Mesendoderm (in vitro differentiated cells): Measurements from ENCODE around the gene LYL1. TPM values are rescaled to one million over a fixed set of nuclear protein-coding genes. Genes with fewer than 3 reads are reported as not detected.
A peak's percentile ranks its signal among the peaks of the same experiment; 100 is the strongest.

Experiments used
- DNase-seq: peaks from one replicate; pipeline ENCODE4 v3.0.0; 2013
- H2AK5ac ChIP-seq: 2 replicates; pipeline ENCODE4 v1.6.1; 2013; ENCODE audit warnings: low read length, inconsistent platforms
- H2BK120ac ChIP-seq: 2 replicates; pipeline ENCODE4 v1.6.1; 2013; ENCODE audit warnings: low read depth, mild to moderate bottlenecking, low read length, moderate library complexity, mixed read lengths
- H2BK15ac ChIP-seq: replicated peaks from 2 replicates; pipeline ENCODE4 v1.6.1; 2013; ENCODE audit warnings: low read depth, mild to moderate bottlenecking, moderate library complexity
- H2BK5ac ChIP-seq: 2 replicates; pipeline ENCODE4 v1.6.1; 2013; ENCODE audit warnings: low read length, inconsistent platforms
- H3K18ac ChIP-seq: 2 replicates; pipeline ENCODE4 v1.6.1; 2013; ENCODE audit warnings: mild to moderate bottlenecking, low read length, mixed read lengths
- H3K23ac ChIP-seq: one replicate; pipeline ENCODE4 v1.6.1; 2013; ENCODE audit warnings: low read length
- H3K27ac ChIP-seq: 2 replicates; pipeline ENCODE4 v1.5.1; 2013; ENCODE audit warnings: low read depth, mild to moderate bottlenecking, inconsistent platforms, low read length, moderate library complexity
- H3K27me3 ChIP-seq: 2 replicates; pipeline ENCODE4 v1.6.1; 2013; ENCODE audit warnings: low read length, control low read depth, mild to moderate bottlenecking, inconsistent platforms; ENCODE audit not compliant: insufficient read depth, poor library complexity
- H3K36me3 ChIP-seq: 2 replicates; pipeline ENCODE4 v1.6.1; 2013; ENCODE audit warnings: low read length, inconsistent platforms; ENCODE audit not compliant: control insufficient read depth, insufficient read depth
- H3K4ac ChIP-seq: one replicate; pipeline ENCODE4 v1.6.1; 2013; ENCODE audit warnings: low read depth, mild to moderate bottlenecking, low read length, moderate library complexity
- H3K4me1 ChIP-seq: 2 replicates; pipeline ENCODE4 v1.6.1; 2013; ENCODE audit warnings: low read depth, low read length, inconsistent platforms; ENCODE audit not compliant: control insufficient read depth
- H3K4me2 ChIP-seq: 2 replicates; pipeline ENCODE4 v1.6.1; 2013; ENCODE audit warnings: low read length
- H3K4me3 ChIP-seq: 2 replicates; pipeline ENCODE4 v1.5.1; 2013; ENCODE audit warnings: mild to moderate bottlenecking, low read length
- H3K56ac ChIP-seq: one replicate; pipeline ENCODE4 v1.6.1; 2013; ENCODE audit warnings: low read length
- H3K79me1 ChIP-seq: 2 replicates; pipeline ENCODE4 v1.6.1; 2013; ENCODE audit warnings: low read length, inconsistent platforms
- H3K79me2 ChIP-seq: 2 replicates; pipeline ENCODE4 v1.6.1; 2013; ENCODE audit warnings: mild to moderate bottlenecking, low read length; ENCODE audit not compliant: control insufficient read depth, insufficient read depth
- H3K9ac ChIP-seq: 2 replicates; pipeline ENCODE4 v1.6.1; 2013; ENCODE audit warnings: low read length, inconsistent platforms
- H4K5ac ChIP-seq: one replicate; pipeline ENCODE4 v1.6.1; 2013; ENCODE audit warnings: low read length
- H4K8ac ChIP-seq: one replicate; pipeline ENCODE4 v1.6.1; 2013; ENCODE audit warnings: low read depth, mild to moderate bottlenecking, control low read depth, low read length, moderate library complexity
- WGBS: extraction: QIAGEN DNeasy Blood & Tissue Kit; methylation state at CpG from one replicate; pipeline ENCODE4 v1.1.7; 2013; ENCODE audit warnings: low lambda C conversion rate, missing lambda C conversion rate; ENCODE audit not compliant: insufficient coverage; ENCODE audit errors: extremely low coverage; 5-methylcytosine and 5-hydroxymethylcytosine counted together
- polyA plus RNA-seq, 2 experiments: library from polyadenylated mRNA; stranded (reverse); fragments of 200-250 nt; gene quantifications; one replicate each; pipeline ENCODE4 v1.2.3, GENCODE V29; 2013

LYL1 gene
- 0.48 TPM for polyA plus RNA-seq (2013, experiment 1 of 2)
- polyA plus RNA-seq (2013, experiment 2 of 2): 0.62 TPM

DNA sequence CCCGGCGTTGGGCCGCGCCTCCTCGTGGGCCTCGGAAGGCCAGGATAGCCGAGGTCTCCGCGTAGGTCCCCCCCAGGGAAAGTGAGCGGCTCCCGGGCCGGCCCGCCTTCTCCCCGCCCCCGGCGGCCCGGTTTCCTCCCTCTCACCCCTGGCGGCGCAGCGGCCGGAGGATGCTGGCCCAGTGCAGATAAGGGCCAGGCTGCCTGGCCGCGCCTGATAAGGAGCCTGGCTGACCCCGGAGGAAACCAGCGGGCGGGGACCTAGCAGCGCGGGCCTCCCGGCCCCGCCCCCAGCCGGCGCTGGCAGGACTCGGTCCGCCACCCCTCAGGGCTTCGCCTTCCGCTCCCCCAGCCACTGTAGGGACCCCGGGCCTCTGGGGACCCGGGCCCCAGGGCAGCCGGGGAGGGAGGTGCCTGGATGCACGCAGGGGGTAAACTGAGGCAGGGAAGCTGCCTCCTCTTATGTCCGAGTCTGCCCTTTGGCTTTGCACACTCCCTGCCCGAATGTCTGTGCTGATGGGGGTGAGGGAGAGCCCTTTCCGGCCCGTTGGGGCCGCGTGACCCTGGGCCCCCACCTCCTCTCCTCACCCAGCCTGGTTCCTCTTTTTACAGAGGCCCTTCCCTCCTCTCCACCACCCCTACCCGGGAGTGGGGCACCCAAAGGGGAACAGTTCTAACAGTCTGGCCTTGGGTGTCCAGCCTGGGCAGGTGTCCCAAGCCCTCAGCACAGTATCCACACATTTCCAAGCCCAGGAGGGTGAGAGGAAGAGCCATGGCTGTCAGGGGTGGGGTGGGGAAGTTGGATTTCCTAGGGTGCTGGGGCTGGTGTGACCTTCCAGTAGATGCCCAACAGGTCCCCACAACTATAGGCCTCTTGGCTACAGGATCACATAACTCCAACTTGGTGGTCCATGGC lies at the start of gene LYL1:
LYL1 (minus strand) TSS at position 193 of the 915 bp plus-strand sequence. CDS start 1,687 bp downstream, outside the sequence.
- peaks cover 4% of the 10 kb centered on the region for H3K4me1 ChIP-seq
- H3K4me3 ChIP-seq: no peak within 1 kb of the TSS
- H3K79me2 ChIP-seq: no peaks in the 10 kb centered on the region
- no CpG with 5 or more reads among the region's 47 CpGs for WGBS
- H2BK5ac ChIP-seq: peak within 1 kb of the TSS; percentile 76
- H4K5ac ChIP-seq: no peak within 1 kb of the TSS
- H4K8ac ChIP-seq: no peak within 1 kb of the TSS
- H2BK15ac ChIP-seq: no peak within 1 kb of the TSS
- H3K9ac ChIP-seq: peak within 1 kb of the TSS; percentile 71
- H3K27me3 ChIP-seq: peaks cover 13% of the 10 kb centered on the region
- peak; percentile 89 for DNase-seq
- no peak within 1 kb of the TSS for H2BK120ac ChIP-seq
- peak within 1 kb of the TSS; percentile 64 for H3K4ac ChIP-seq
- peak within 1 kb of the TSS; percentile 20 for H3K23ac ChIP-seq
- H3K4me2 ChIP-seq: peak within 1 kb of the TSS; percentile 55
- peak within 1 kb of the TSS; percentile 90 for H3K56ac ChIP-seq
- peak within 1 kb of the TSS; percentile 52 for H3K18ac ChIP-seq
- H3K36me3 ChIP-seq: peaks cover 2% of the 10 kb centered on the region
- H2AK5ac ChIP-seq: no peak within 1 kb of the TSS
- no peaks in the 10 kb centered on the region for H3K79me1 ChIP-seq
- H3K27ac ChIP-seq: peak within 1 kb of the TSS; percentile 18

DNA sequence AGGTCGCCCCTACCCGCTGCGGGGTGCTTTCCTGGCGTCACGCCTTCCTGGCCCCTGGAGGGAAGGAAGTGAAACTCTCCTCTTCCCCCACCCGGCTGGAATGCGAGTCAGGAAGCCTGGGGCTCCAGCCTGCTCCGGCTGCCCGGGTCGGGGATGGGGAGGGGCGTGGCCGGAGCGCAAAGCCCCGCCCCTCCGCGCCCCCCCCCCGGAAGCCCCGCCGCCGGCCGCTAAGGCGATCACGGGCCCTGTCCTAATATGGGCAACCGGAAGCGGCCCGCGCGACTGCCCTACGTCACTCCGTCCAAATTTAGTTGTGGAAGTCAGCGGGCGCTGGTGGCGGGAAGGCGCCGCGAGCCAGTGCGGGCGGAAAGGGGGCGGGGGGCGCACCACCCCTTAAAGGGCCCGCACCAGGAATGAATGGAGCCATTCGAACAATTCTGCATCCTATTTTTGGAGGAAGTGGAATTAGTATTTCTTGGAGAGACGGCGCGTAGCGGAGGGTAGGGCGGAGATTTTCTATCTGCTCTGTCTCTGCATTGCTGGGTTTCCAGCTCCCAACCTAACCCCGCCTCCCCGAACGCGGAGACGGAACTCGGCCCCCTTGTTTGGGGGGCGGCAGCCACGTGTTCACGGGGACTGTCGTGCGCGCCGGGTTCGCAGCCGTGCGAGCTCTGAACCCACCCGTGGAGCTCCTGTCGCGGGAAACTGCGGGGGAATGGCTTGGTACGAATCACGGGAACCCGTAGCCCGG lies 49.1 kb upstream of the LYL1 start:
- Histone ChIP-seq H4K8ac (no peak overlapping the region), H3K4me1 (no peaks in the 10 kb centered on the region), H3K18ac (peak overlapping the region; percentile 96), H3K23ac (no peak overlapping the region), H3K9ac (peak overlapping the region; percentile 97), H4K5ac (no peak overlapping the region), H2AK5ac (no peak overlapping the region), H3K4me3 (peak overlapping the region; percentile 91), H3K79me1 (peaks cover 2% of the 10 kb centered on the region), H3K36me3 (no peaks in the 10 kb centered on the region), H2BK15ac (no peak overlapping the region), H3K27me3 (no peaks in the 10 kb centered on the region), H2BK5ac (peak overlapping the region; percentile 78), H3K79me2 (peaks cover 27% of the 10 kb centered on the region), H3K4me2 (peak overlapping the region; percentile 89), H3K27ac (peak overlapping the region; percentile 98), H2BK120ac (peak overlapping the region; percentile 78), H3K4ac (peak overlapping the region; percentile 90), H3K56ac (peak overlapping the region; percentile 99)
- peak; percentile 98 for DNase-seq
- WGBS: no CpG with 5 or more reads among the region's 71 CpGs

DNA sequence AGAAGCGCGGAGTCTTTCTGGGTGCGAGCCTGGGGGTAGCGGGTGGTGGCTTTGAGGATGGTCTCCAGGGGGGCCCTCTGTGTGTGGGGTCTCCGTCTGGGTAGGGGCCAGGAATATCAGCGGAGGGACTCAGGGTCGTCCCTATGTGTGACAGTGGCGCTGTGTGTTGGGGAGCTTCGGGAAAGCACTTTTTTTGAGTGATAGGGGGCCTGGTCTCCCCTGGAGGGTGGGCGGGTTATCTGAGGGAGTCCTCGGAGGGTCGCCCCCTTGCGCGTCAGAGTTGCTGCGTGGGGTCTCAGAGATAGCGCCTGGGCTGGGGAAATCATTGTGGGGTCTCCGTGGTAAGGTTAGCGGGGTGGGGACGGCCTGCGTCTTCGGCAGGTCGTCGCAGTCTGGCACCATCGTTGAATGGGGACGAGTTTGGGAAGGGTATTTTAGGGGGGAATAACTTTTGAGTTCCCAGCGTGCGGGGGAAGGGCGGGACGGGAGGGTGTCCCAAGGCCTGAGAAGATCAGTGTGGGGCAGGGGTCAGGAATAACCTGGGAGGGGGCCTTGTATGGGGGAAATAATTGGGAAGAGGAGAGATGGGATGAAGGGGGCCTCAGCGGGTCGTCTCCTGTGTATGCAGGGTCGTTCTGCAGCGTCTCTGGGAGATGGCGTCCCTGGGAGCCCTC lies 48.4 kb upstream of the LYL1 start:
- Histone ChIP-seq H3K36me3 (no peaks in the 10 kb centered on the region), H3K4me2 (peak overlapping the region; percentile 43), H3K9ac (peak overlapping the region; percentile 97), H3K79me1 (peaks cover 2% of the 10 kb centered on the region), H3K27ac (peak overlapping the region; percentile 85), H2BK15ac (peak overlapping the region; percentile 14), H3K56ac (peak overlapping the region; percentile 93), H2BK120ac (peak overlapping the region; percentile 88), H2BK5ac (peak overlapping the region; percentile 78), H3K27me3 (no peaks in the 10 kb centered on the region), H4K8ac (no peak overlapping the region), H3K4me3 (peak overlapping the region; percentile 91), H2AK5ac (peak overlapping the region; percentile 37), H3K4me1 (no peaks in the 10 kb centered on the region), H3K18ac (peak overlapping the region; percentile 77), H3K4ac (peak overlapping the region; percentile 89), H3K79me2 (peaks cover 27% of the 10 kb centered on the region), H3K23ac (peak overlapping the region; percentile 72), H4K5ac (peak overlapping the region; percentile 41)
- WGBS: no CpG with 5 or more reads among the region's 34 CpGs
- DNase-seq: no peak

DNA sequence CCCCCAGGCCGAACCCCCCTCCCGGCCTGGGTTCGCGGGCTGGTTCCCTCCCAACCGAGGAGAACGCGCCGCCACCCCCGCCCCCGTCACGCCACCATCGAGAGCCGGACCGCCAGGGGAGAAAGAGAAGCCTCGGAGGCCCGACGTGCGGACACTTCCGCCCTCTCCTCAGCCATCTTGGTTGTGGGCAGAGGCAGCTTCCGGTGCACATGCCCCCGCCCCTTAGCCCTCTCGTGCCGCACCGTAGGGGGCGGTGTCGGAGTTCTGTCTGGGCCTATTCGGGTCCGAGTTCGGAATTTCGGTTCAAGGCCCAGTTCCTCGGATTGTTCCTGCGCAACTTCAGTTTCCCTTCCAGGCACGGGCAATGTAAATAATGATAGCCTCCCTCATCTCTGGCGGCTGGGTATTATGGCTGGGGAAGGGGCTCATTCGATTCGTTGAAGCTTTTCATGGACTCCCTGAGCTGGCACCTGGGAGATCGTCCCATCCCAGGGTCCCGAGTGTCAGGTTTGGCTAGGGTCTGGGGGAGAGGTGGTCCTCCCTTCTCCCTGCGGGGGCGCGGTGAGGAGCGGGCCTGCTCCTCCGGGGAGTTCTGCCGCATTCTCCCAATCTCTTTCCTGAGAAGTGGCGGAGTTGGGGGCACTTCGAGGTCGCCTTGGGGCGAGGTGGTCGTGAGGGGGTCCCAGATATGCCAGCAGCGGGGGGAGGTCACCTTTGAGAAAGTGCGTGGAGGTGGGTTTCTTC lies 47.7 kb upstream of the LYL1 start, which contains the start of the genes IER2 and STX10:
IER2 (plus strand) TSS at position 225 of the 744 bp plus-strand sequence. CDS start 2,776 bp downstream, outside the sequence.
STX10 (minus strand) TSS at position 189 of the 744 bp plus-strand sequence. CDS start 202 bp downstream, outside the sequence.
- Histone ChIP-seq H3K79me2 (peaks cover 27% of the 10 kb centered on the region), H3K4ac (peak within 1 kb of the TSS; percentile 89), H4K8ac (peak within 1 kb of the TSS; percentile 16), H3K18ac (peak within 1 kb of the TSS; percentile 77), H2BK120ac (peak within 1 kb of the TSS; percentile 88), H2AK5ac (peak within 1 kb of the TSS; percentile 72), H3K9ac (peak within 1 kb of the TSS; percentile 97), H2BK15ac (peak within 1 kb of the TSS; percentile 14), H3K4me3 (peak within 1 kb of the TSS; percentile 91), H3K27ac (peak within 1 kb of the TSS; percentile 85), H3K79me1 (peaks cover 2% of the 10 kb centered on the region), H3K56ac (peak within 1 kb of the TSS; percentile 96), H2BK5ac (peak within 1 kb of the TSS; percentile 69), H3K23ac (peak within 1 kb of the TSS; percentile 89), H3K4me1 (no peaks in the 10 kb centered on the region), H3K4me2 (peak within 1 kb of the TSS; percentile 96), H3K27me3 (no peaks in the 10 kb centered on the region), H4K5ac (peak within 1 kb of the TSS; percentile 41), H3K36me3 (no peaks in the 10 kb centered on the region)
- WGBS: no CpG with 5 or more reads among the region's 51 CpGs
- DNase-seq: peak; percentile 96
